ENCODE measurements around the gene HSD3B1. TPM values are rescaled to one million over a fixed set of nuclear protein-coding genes. Genes with fewer than 3 reads are reported as not detected.

HSD3B1 gene
- total and polyA plus RNA-seq, 9 of the 15 experiments (the other 6 are each of a cell fraction or from before 2014, with no cell fraction given): not detected

DNA sequence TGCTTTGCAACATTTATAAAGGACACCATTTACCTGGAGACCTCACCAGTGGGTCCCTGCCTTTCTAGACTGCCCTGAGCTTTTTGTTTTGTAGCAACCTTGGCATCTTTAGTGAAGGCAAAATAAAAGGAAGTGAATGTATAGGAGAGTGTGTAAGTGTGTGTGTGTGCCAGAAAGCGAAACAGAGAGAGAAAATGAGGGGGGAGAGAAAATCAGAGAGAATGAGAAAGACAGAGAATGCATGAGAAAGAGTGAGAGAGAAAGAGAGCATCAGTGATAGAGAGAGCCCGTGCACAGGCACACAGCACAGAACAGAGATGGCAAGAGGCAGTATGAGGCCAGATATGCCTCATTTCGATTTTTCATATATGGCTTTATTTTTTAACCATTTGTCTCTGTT, 57.5 kb downstream of the HSD3B1 start:
- no peaks in the 10 kb centered on the region; a peak in 1 of 5 replicates for H3K4me1 ChIP-seq (replicated peaks in 1 of 2; ENCODE audit: control insufficient read depth in 2 of 2, insufficient read depth in 2 of 2, low read length in 2 of 2)
- no peaks in the 10 kb centered on the region for H3K79me2 ChIP-seq (ENCODE audit: control insufficient read depth, insufficient read depth, low read length)
- ChIA-PET CTCF (ENCODE audit: low intra/inter-chr PET ratio) (no interaction called here), POLR2A (no interaction called here)
- in situ Hi-C loops (cut with MboI) (no loop called here), intact Hi-C loops (cut with micrococcal nuclease) (no loop called here)
- no peak overlapping the region for H3K27ac ChIP-seq (ENCODE audit: extremely low read depth, low read depth, low read length)
- ATAC-seq (no peak), DNase-seq (ENCODE audit: extremely low read depth in 1 of 4, low spot score in 3 of 4) (no peak), FAIRE-seq (no peak)
- 0 out of 2 replicates have a peak, but pooled peaks cover 2% of the 10 kb centered on the region for H4K20me1 ChIP-seq (replicated peaks; ENCODE audit: control insufficient read depth, insufficient read depth, low read length)
- no peak overlapping the region for H2AFZ ChIP-seq (ENCODE audit: low read depth, low read length)
- no TSS peak for BruUV-seq (replicated peaks)
- no peak overlapping the region for H3K4me3 ChIP-seq
- no peaks in the 10 kb centered on the region for H3K9me3 ChIP-seq (replicated peaks; ENCODE audit: control insufficient read depth, insufficient read depth, low read depth, low read length)
- no peak overlapping the region for H3K4me2 ChIP-seq (ENCODE audit: insufficient read depth, low read length)
- H3K27me3 ChIP-seq (ENCODE audit: control insufficient read depth in 2 of 2, insufficient read depth in 2 of 2, low read length in 2 of 2): peaks cover 0 to 8% of the 10 kb centered on the region in 2 experiments; a peak in 2 of 5 replicates
- no peaks in the 10 kb centered on the region for H3K36me3 ChIP-seq (ENCODE audit: control insufficient read depth, insufficient read depth, low read length)
- H3K9me1 ChIP-seq (ENCODE audit: control insufficient read depth, insufficient read depth, low read length): no peaks in the 10 kb centered on the region
- WGBS (ENCODE audit: insufficient coverage, low coverage, missing lambda C conversion rate): 2% methylated on average over 3 of the region's 3 CpGs
- no peak overlapping the region for H3K9ac ChIP-seq (ENCODE audit: insufficient read depth in 1 of 2, low read depth in 2 of 2, low read length in 2 of 2)
- TF ChIP-seq ZNF146 (CRISPR knock-in tag; IDR thresholded peaks at IDR 0.05; ENCODE audit: unreplicated experiment) (no peak), FOXJ2 (tag; IDR thresholded peaks at IDR 0.05) (no peak), FUS (optimal IDR thresholded peaks at IDR 0.05; ENCODE audit: low read depth, low read length) (no peak), HDAC6 (IDR thresholded peaks at IDR 0.05; ENCODE audit: low read depth, low read length) (no peak), POLR2H (tag; IDR thresholded peaks at IDR 0.05; ENCODE audit: low read depth) (no peak), TCF3 (CRISPR knock-in tag; IDR thresholded peaks at IDR 0.05) (no peak), SPI1 (IDR thresholded peaks at IDR 0.05; ENCODE audit: borderline replicate concordance, low read depth, low read length) (no peak)
- TF ChIP-seq, protein P1, sequence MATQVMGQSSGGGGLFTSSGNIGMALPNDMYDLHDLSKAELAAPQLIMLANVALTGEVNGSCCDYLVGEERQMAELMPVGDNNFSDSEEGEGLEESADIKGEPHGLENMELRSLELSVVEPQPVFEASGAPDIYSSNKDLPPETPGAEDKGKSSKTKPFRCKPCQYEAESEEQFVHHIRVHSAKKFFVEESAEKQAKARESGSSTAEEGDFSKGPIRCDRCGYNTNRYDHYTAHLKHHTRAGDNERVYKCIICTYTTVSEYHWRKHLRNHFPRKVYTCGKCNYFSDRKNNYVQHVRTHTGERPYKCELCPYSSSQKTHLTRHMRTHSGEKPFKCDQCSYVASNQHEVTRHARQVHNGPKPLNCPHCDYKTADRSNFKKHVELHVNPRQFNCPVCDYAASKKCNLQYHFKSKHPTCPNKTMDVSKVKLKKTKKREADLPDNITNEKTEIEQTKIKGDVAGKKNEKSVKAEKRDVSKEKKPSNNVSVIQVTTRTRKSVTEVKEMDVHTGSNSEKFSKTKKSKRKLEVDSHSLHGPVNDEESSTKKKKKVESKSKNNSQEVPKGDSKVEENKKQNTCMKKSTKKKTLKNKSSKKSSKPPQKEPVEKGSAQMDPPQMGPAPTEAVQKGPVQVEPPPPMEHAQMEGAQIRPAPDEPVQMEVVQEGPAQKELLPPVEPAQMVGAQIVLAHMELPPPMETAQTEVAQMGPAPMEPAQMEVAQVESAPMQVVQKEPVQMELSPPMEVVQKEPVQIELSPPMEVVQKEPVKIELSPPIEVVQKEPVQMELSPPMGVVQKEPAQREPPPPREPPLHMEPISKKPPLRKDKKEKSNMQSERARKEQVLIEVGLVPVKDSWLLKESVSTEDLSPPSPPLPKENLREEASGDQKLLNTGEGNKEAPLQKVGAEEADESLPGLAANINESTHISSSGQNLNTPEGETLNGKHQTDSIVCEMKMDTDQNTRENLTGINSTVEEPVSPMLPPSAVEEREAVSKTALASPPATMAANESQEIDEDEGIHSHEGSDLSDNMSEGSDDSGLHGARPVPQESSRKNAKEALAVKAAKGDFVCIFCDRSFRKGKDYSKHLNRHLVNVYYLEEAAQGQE (IDR thresholded peaks at IDR 0.05; ENCODE audit: borderline replicate concordance): no peak
- TF ChIP-seq, protein P1 (CRISPR knock-in tag; IDR thresholded peaks at IDR 0.05; ENCODE audit: low read depth): no peak
- TF ChIP-seq, protein P2, sequence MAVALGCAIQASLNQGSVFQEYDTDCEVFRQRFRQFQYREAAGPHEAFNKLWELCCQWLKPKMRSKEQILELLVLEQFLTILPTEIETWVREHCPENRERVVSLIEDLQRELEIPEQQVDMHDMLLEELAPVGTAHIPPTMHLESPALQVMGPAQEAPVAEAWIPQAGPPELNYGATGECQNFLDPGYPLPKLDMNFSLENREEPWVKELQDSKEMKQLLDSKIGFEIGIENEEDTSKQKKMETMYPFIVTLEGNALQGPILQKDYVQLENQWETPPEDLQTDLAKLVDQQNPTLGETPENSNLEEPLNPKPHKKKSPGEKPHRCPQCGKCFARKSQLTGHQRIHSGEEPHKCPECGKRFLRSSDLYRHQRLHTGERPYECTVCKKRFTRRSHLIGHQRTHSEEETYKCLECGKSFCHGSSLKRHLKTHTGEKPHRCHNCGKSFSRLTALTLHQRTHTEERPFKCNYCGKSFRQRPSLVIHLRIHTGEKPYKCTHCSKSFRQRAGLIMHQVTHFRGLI (CRISPR knock-in tag; IDR thresholded peaks at IDR 0.05): no peak
